ENCODE data around the gene RASA2. TPM values are rescaled to one million over a fixed set of nuclear protein-coding genes. Genes with fewer than 3 reads are reported as not detected.

The RASA2 gene
- total and polyA plus RNA-seq, 2 of the 8 experiments (the other 6 are each of a cell fraction or from before 2014, with no cell fraction given): 3.5 to 15.9 TPM

GRCh38 chr3:141462176-141462859 lies 24.5 kb upstream of the RASA2 start:
- Histone ChIP-seq H4K20me1 (replicated peaks in 1 of 2; ENCODE audit: control insufficient read depth in 1 of 2, insufficient read depth in 2 of 2, low read length in 2 of 2) (no peaks in the 10 kb centered on the region), H3K79me2 (ENCODE audit: control insufficient read depth in 1 of 2, insufficient read depth in 2 of 2, low read length in 2 of 2) (no peaks in the 10 kb centered on the region), H4K5ac (ENCODE audit: insufficient read length, low read depth, low read length) (no peak overlapping the region), H3K79me1 (ENCODE audit: low read depth, low read length) (no peaks in the 10 kb centered on the region), H2AFZ (ENCODE audit: low read length) (no peak overlapping the region), H3K9ac (replicated peaks in 1 of 4; ENCODE audit: extremely low read depth in 1 of 4, low read depth in 3 of 4, low read length in 3 of 4) (no peak overlapping the region), H3K4me3 (ENCODE audit: extremely low read depth in 1 of 4, insufficient read depth in 2 of 4, low read depth in 3 of 4, low read length in 4 of 4) (no peak overlapping the region), H3K18ac (ENCODE audit: extremely low read depth, low read length) (no peak overlapping the region), H3K23ac (ENCODE audit: insufficient read length) (no peak overlapping the region), H3K9me3 (ENCODE audit: insufficient read depth in 2 of 2, low read depth in 1 of 2, low read length in 1 of 2) (peaks cover 0 to 2% of the 10 kb centered on the region in 2 experiments; a peak in 1 of 4 replicates), H3K4ac (replicated peaks; ENCODE audit: insufficient read length, low read depth, low read length) (no peak overlapping the region), H2BK12ac (ENCODE audit: low read depth, low read length) (no peak overlapping the region), H4K91ac (replicated peaks; ENCODE audit: insufficient read length, low read length) (no peak overlapping the region), H2BK5ac (ENCODE audit: low read depth, low read length) (no peak overlapping the region), H3K4me1 (replicated peaks in 1 of 4; ENCODE audit: control insufficient read depth in 3 of 4, insufficient read depth in 4 of 4, low read length in 3 of 4) (no peaks in the 10 kb centered on the region), H4K8ac (ENCODE audit: extremely low read depth, insufficient read depth, low read length) (no peak overlapping the region), H2BK120ac (replicated peaks; ENCODE audit: low read depth, low read length) (no peak overlapping the region), H3K27me3 (replicated peaks in 1 of 4; ENCODE audit: control insufficient read depth in 3 of 4, extremely low read depth in 1 of 4, insufficient read depth in 3 of 4, low read length in 3 of 4) (no peaks in the 10 kb centered on the region), H2AK5ac (ENCODE audit: low read depth, low read length) (no peak overlapping the region), H2BK20ac (ENCODE audit: low read length) (no peak overlapping the region), H3K36me3 (ENCODE audit: control insufficient read depth in 2 of 4, insufficient read depth in 4 of 4, low read length in 3 of 4) (no peaks in the 10 kb centered on the region), H3K27ac (ENCODE audit: low read depth, low read length) (no peak overlapping the region), H3K23me2 (ENCODE audit: low read depth, low read length) (no peaks in the 10 kb centered on the region; the same call in 1 of the 2 replicates), H3K4me2 (ENCODE audit: insufficient read depth in 1 of 2, low read depth in 2 of 2, low read length in 2 of 2) (no peak overlapping the region), H3K14ac (ENCODE audit: insufficient read length) (no peak overlapping the region), H2BK15ac (ENCODE audit: low read length) (no peak overlapping the region; the same call in 1 of the 2 replicates), H3K56ac (replicated peaks; ENCODE audit: insufficient read length, low read depth, low read length) (no peak overlapping the region)
- ChIA-PET POLR2A (ENCODE audit: partially characterized antibody) (no interaction called here), CTCF (ENCODE audit: partially characterized antibody) (interaction anchor here (0.7 to 12.5 kb wide), 11 partner anchors 9 to 182 kb away, joined by 3 to 349 read pairs (median 4); no protein-coding TSS in a partner anchor)
- FAIRE-seq (no peak), DNase-seq (ENCODE audit: low read depth in 1 of 2, low spot score in 2 of 2) (no peak)
- TF ChIP-seq SIRT6 (IDR thresholded peaks at IDR 0.05; ENCODE audit: low read length) (no peak), NRF1 (IDR thresholded peaks at IDR 0.05; ENCODE audit: low read depth, low read length) (no peak), RAD21 (IDR thresholded peaks at IDR 0.05 in 1 of 2, conservative IDR thresholded peaks at IDR 0.05 in 1 of 2; ENCODE audit: low read depth in 2 of 2, low read length in 2 of 2) (no peak), HDAC2 (IDR thresholded peaks at IDR 0.05; ENCODE audit: borderline replicate concordance in 1 of 2, low read depth in 2 of 2, low read length in 2 of 2) (no peak), TEAD4 (IDR thresholded peaks at IDR 0.05; ENCODE audit: low read depth, low read length) (no peak), BACH1 (IDR thresholded peaks at IDR 0.05; ENCODE audit: low read length) (no peak), SRF (IDR thresholded peaks at IDR 0.05; ENCODE audit: low read depth, low read length) (no peak), SAP30 (IDR thresholded peaks at IDR 0.05; ENCODE audit: insufficient read depth, insufficient replicate concordance, low read length) (no peak), SP4 (IDR thresholded peaks at IDR 0.05; ENCODE audit: low read length) (no peak), RXRA (IDR thresholded peaks at IDR 0.05; ENCODE audit: insufficient read depth, low read depth, low read length) (no peak), SUZ12 (IDR thresholded peaks at IDR 0.05; ENCODE audit: low read length) (no peak)
- TF ChIP-seq, protein P1, sequence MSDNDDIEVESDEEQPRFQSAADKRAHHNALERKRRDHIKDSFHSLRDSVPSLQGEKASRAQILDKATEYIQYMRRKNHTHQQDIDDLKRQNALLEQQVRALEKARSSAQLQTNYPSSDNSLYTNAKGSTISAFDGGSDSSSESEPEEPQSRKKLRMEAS (IDR thresholded peaks at IDR 0.05): no peak
- WGBS, 2 experiments (ENCODE audit: extremely low coverage in 1 of 2, insufficient coverage in 1 of 2, insufficient read length in 1 of 2, insufficient replicate concordance in 2 of 2, low coverage in 1 of 2, low lambda C conversion rate in 2 of 2, missing lambda C conversion rate in 1 of 2): 83% methylated on average over 3 of the region's 3 CpGs; no CpG with 5 or more reads in 1 of the 2 experiments

All from H1 (cell line).